PC-9 (cell line): ENCODE data around the gene MYO5B. TPM values are rescaled to one million over a fixed set of nuclear protein-coding genes. Genes with fewer than 3 reads are reported as not detected.

ENCODE experiments used
- BruUV-seq: library from RNA; stranded (reverse); fragments of 400-500 nt; replicated peaks from 2 replicates; lab custom pipeline; 2021; lab: Mats Ljungman, UMichigan
- CTCF ChIA-PET: fragments of 300-600 bp; sonication (Branson Sonifier 250); formaldehyde crosslinking; loops from one replicate; lab custom pipeline; 2022; ENCODE audit warnings: antibody characterized with exemption; lab: Charles Lee
- POLR2A ChIA-PET: fragments of 300-600 bp; sonication (Branson Sonifier 250); formaldehyde crosslinking; loops from one replicate; lab custom pipeline; 2022; ENCODE audit warnings: antibody characterized with exemption; ENCODE audit not compliant: unreplicated experiment; lab: Charles Lee
- DNase-seq, 2 experiments: peaks; one replicate each; pipeline versions ENCODE4 v3.0.0 to v3.0.0-alpha.2; 2015 to 2022; ENCODE audit warnings: mixed read lengths in 1 of 2
- H2AFZ ChIP-seq: fragments of 200-600 bp; sonication (generic); 2 replicates; pipeline ENCODE4 v1.8.1; 2017; ENCODE audit warnings: antibody characterized with exemption
- H3F3A ChIP-seq: fragments of 200-600 bp; sonication (generic); 2 replicates; pipeline ENCODE4 v1.8.1; 2017; ENCODE audit warnings: antibody characterized with exemption, mild to moderate bottlenecking, low read depth; ENCODE audit not compliant: insufficient read depth
- H3K27ac ChIP-seq: fragments of 200-600 bp; sonication (generic); 2 replicates; pipeline ENCODE4 v1.6.1; 2016; ENCODE audit warnings: mixed run types
- H3K27me3 ChIP-seq: fragments of 200-600 bp; sonication (generic); 2 replicates; pipeline ENCODE4 v1.6.1; 2016; ENCODE audit warnings: low read depth, mixed run types; ENCODE audit not compliant: insufficient read depth
- H3K36me3 ChIP-seq: fragments of 200-600 bp; sonication (generic); 2 replicates; pipeline ENCODE4 v1.6.1; 2016; ENCODE audit warnings: low read depth, mixed run types
- H3K4me1 ChIP-seq: fragments of 200-600 bp; sonication (generic); replicated peaks from 2 replicates; pipeline ENCODE4 v1.6.1; 2016; ENCODE audit warnings: mixed run types; ENCODE audit not compliant: insufficient read depth
- H3K4me2 ChIP-seq: fragments of 200-600 bp; sonication (generic); 2 replicates; pipeline ENCODE4 v1.6.1; 2017; ENCODE audit warnings: mixed run types
- H3K4me3 ChIP-seq: fragments of 200-600 bp; sonication (generic); 2 replicates; pipeline ENCODE4 v1.6.1; 2016; ENCODE audit warnings: mixed run types
- H3K79me2 ChIP-seq: fragments of 200-600 bp; sonication (generic); 2 replicates; pipeline ENCODE4 v1.6.1; 2017; ENCODE audit warnings: low read depth, mixed run types
- H3K9me2 ChIP-seq: fragments of 200-600 bp; sonication (generic); 2 replicates; pipeline ENCODE4 v1.8.1; 2017; ENCODE audit warnings: mild to moderate bottlenecking; ENCODE audit not compliant: insufficient read depth
- H3K9me3 ChIP-seq: fragments of 200-600 bp; sonication (generic); 2 replicates; pipeline ENCODE4 v1.8.1; 2016; ENCODE audit warnings: low read depth; ENCODE audit not compliant: insufficient read depth
- H4K20me1 ChIP-seq: fragments of 200-600 bp; sonication (generic); 2 replicates; pipeline ENCODE4 v1.8.1; 2017; ENCODE audit not compliant: insufficient read depth
- EZH2 ChIP-seq: fragments of 200-600 bp; sonication (generic); IDR thresholded peaks from 2 replicates; pipeline ENCODE4 v1.8.0; 2017; ENCODE audit warnings: antibody characterized with exemption, low read depth
- intact Hi-C: fragments of 100-400 bp; cut with micrococcal nuclease; formaldehyde crosslinking; loops from one replicate; pipeline ENCODE4 v1.10.0; 2022; ENCODE audit not compliant: unreplicated experiment
- total RNA-seq: library from RNA; stranded (reverse); gene quantifications from 2 replicates; pipeline ENCODE4 v1.2.3, GENCODE V29; 2021
- TF ChIP-seq, protein P1 (sequence below): fragments of 200-600 bp; sonication (generic); conservative IDR thresholded peaks from 2 replicates; pipeline ENCODE4 v1.6.1; 2017; ENCODE audit warnings: mixed run types, antibody characterized with exemption, mild to moderate bottlenecking, moderate library complexity

MYO5B gene
- total RNA-seq, 1 experiment from 2014 or later = 25.4 TPM

DNA sequence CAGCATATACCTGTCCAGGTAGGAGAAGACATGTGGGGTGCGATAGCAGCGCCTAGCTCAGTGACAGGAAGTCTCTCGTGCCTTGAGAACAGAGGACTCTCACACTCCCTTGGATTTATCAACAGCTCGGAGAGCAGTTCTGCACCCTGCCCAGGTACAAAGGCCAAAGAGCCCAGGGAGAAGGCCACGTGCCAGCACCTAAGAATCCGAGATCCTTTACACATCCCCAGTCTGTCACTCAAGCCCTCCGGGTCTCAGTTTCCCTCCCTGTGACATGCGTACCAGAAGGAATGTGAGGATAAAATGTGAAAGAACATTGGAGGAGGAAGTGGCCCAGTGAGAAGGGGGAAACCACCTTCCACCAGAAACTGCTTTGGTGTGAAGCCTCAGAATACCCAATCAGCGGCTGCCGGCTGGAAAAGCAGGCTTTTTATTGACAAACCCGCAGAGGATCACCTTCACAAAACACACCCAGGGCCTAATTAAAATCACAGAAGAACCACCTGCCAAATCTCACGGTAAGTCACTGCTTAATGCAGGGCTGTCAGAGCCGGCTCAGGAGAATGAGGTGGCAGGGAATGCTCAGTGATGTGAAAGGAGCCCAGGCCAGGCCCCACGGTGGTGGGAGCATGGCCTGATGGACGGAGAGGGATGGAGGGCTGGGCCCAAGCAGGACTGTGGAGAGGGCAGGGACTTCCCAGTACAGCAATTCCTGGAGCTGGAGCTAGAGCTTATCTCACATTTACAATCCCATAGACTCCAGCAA, 66.3 kb downstream of the MYO5B start:
- no peak overlapping the region for H3K4me3 ChIP-seq
- CTCF ChIA-PET = no interaction called here
- no peak overlapping the region for H3K27ac ChIP-seq
- intact Hi-C loops = no loop called here
- H3K9me2 ChIP-seq = no peaks in the 10 kb centered on the region
- H3K27me3 ChIP-seq = no peaks in the 10 kb centered on the region
- no peaks in the 10 kb centered on the region for H3K9me3 ChIP-seq
- POLR2A ChIA-PET = no interaction called here
- no TSS peak for BruUV-seq
- H3K4me1 ChIP-seq = peaks cover 73% of the 10 kb centered on the region
- H3K36me3 ChIP-seq = no peaks in the 10 kb centered on the region
- DNase-seq = no peak
- H4K20me1 ChIP-seq = no peaks in the 10 kb centered on the region
- peaks cover 18% of the 10 kb centered on the region for H3F3A ChIP-seq
- no peak overlapping the region for H2AFZ ChIP-seq
- TF ChIP-seq EZH2 = no peak
- TF ChIP-seq, protein P1, sequence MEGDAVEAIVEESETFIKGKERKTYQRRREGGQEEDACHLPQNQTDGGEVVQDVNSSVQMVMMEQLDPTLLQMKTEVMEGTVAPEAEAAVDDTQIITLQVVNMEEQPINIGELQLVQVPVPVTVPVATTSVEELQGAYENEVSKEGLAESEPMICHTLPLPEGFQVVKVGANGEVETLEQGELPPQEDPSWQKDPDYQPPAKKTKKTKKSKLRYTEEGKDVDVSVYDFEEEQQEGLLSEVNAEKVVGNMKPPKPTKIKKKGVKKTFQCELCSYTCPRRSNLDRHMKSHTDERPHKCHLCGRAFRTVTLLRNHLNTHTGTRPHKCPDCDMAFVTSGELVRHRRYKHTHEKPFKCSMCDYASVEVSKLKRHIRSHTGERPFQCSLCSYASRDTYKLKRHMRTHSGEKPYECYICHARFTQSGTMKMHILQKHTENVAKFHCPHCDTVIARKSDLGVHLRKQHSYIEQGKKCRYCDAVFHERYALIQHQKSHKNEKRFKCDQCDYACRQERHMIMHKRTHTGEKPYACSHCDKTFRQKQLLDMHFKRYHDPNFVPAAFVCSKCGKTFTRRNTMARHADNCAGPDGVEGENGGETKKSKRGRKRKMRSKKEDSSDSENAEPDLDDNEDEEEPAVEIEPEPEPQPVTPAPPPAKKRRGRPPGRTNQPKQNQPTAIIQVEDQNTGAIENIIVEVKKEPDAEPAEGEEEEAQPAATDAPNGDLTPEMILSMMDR = no peak
- H3K4me2 ChIP-seq = no peak overlapping the region
- peaks cover 27% of the 10 kb centered on the region for H3K79me2 ChIP-seq

DNA sequence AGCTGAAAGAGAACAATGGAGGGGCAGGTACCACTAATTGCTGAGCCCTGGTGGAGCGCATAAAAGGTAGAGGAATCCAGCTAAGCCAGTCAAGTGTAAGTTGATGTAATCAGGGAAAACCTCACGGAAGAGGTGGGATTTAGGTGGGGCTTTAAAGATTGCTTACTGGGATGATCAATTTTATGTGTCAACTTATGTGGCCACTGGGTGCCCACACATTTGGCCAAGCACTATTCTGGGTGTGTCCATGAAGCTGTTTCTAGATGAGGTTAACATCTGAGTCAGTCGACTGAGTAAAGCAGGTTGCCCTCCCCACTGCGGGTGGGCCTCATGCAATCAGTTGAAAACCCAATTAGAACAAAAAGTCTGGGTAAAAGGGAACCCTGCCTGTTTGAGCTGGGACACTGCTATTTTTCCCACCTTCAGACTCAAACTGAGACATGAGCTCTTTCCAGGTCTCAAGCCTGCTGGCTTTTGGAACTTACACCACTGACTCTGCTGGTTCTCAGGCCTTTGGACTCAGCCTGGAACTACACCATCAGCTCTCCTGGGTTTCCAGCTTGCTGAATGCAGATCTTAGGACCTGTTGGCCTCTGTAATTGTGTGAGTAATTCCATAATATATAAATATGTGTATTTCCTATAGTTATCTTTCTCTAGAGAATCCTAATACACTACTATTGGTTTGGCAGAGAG, 67.3 kb downstream of the MYO5B start:
- Histone ChIP-seq H4K20me1 (no peaks in the 10 kb centered on the region), H3K79me2 (peaks cover 27% of the 10 kb centered on the region), H3K27ac (peak overlapping the region; percentile 66), H3K4me3 (no peak overlapping the region), H3K9me3 (no peaks in the 10 kb centered on the region), H3K36me3 (no peaks in the 10 kb centered on the region), H3K4me2 (peak overlapping the region; percentile 29), H3K9me2 (no peaks in the 10 kb centered on the region), H2AFZ (no peak overlapping the region), H3K27me3 (no peaks in the 10 kb centered on the region), H3K4me1 (peaks cover 62% of the 10 kb centered on the region), H3F3A (peaks cover 15% of the 10 kb centered on the region)
- DNase-seq = peak in 1 of 2 experiments; percentile 67
- ChIA-PET CTCF (interaction anchor here (0.5 to 0.6 kb wide), 2 partner anchors 23 to 68 kb away, joined by 3 to 5 read pairs; no protein-coding TSS in a partner anchor), POLR2A (interaction anchor here (0.5 to 0.6 kb wide), 2 partner anchors 12 to 41 kb away, joined by 3 to 6 read pairs; no protein-coding TSS in a partner anchor)
- no TSS peak for BruUV-seq
- intact Hi-C loops = no loop called here
- TF ChIP-seq EZH2 = no peak

DNA sequence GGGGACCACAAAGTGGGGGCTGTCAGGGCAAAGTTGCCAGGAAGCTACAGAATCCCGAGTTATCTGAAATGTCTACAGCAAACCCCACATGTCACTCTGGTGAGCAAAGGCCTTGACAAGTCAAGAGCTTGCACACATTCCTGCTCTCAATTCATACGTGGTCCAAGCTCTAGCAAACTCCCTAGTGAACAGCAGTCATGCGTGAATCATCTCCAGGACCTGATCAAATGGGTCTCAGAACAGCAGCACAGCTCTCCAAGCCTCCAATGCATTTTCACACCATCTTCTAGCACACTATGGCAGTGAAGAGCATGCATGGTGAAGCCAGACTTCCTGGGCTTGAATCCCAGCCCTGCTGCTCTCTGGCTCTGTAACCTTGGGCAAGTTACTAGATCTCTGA, 68.5 kb downstream of the MYO5B start:
- ChIA-PET CTCF (no interaction called here), POLR2A (no interaction called here)
- Histone ChIP-seq H3K4me1 (peaks cover 50% of the 10 kb centered on the region), H3K9me3 (no peaks in the 10 kb centered on the region), H3F3A (peaks cover 3% of the 10 kb centered on the region; the same call in 1 of the 2 replicates), H2AFZ (no peak overlapping the region), H3K36me3 (no peaks in the 10 kb centered on the region), H3K9me2 (no peaks in the 10 kb centered on the region), H4K20me1 (no peaks in the 10 kb centered on the region), H3K4me3 (no peak overlapping the region), H3K4me2 (no peak overlapping the region), H3K79me2 (peaks cover 27% of the 10 kb centered on the region), H3K27me3 (no peaks in the 10 kb centered on the region), H3K27ac (no peak overlapping the region)
- BruUV-seq = no TSS peak
- TF ChIP-seq, protein P1 = no peak
- no peak for TF ChIP-seq EZH2
- no peak for DNase-seq
- intact Hi-C loops = no loop called here
